GM19438 (cell line): ENCODE results near the gene DZANK1.
"Not testable (repeated sequence)": the region's sequence is repeated elsewhere in the genome, so short reads cannot be mapped to it uniquely, and the experiment has no call there.

Experiments used
- ATAC-seq: cut with Tn5 transposase; IDR thresholded peaks from one replicate; pipeline ENCODE4 v1.9.1; 2021; ENCODE audit warnings: low read depth; ENCODE audit not compliant: unreplicated experiment

The DZANK1 gene

DNA sequence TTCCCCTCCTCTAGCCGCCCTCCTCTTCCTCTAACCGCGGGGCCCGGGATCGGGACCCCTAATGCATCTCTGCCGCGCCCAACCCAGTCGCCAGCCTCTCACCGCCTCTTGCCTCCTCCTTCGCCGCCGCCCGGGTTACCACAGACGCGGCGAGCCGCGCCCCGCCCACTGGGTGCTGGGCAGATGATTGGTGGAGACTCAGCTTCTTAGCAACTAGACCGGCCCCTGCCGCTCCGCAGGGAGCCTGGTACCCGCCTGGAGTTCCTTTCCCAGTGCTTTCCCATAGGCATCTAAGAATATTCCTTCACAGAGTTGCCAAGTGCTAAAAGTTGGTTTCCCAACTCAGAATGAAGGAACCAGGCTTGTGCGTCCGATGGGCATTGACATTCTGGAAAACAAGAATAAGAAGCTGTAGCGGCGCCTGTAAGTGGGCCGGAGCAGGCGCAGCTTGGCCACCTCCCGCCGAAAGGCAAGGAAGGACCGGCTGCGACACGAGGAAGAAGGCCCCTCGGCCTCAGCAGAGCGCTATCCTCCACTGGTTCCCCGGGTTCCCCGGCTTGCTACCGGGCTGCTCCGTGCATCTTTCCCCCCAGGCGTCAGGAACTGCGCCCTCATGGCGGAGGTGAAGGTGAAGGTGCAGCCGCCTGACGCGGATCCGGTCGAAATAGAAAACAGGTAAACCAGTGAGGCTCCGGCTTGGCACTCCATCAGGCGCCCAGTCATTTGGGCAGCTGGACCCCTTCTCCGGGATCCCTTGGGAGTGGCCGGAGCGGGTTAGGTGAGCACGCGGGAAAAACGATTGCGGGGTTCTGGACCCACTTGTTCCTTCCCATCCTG is at the start of gene DZANK1, which contains the start of gene POLR3F:
TSS of gene DZANK1 (minus strand) at position 137 of the 837 bp plus-strand sequence. CDS start 1,672 bp downstream, outside the sequence.
TSS of gene POLR3F (plus strand) at position 497 of the 837 bp plus-strand sequence. CDS start at position 614, 117 bp downstream.
- ATAC-seq = peak; percentile 93

- no peak for ATAC-seq
These were observed 49.1 kb upstream of the DZANK1 start for GRCh38 chr20:18515973-18516372.

DNA sequence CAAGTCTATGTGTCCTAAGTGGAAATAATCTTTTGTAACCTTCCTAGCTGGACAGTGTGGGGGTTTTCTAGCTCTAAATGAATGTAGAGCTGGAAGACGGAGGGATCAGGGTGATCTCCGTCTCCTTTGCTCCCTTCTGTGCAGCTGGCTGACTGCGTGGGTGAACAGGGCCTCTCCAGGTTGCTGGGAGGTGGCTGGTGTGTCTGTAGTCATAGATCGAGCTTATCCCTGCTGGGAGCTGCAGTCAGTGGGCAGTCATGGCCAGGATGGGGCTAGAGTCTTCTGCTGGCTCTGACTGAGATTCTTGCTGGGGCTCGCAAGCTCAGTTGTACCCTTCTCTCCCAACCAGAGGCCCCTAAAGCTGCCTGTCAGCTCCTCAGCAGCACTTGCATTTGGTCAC is 47.3 kb upstream of the DZANK1 start:
- no peak for ATAC-seq

- no peak for ATAC-seq
These were observed 46.4 kb upstream of the DZANK1 start for GRCh38 chr20:18513208-18513607.

- no peak for ATAC-seq
These were observed 44.7 kb upstream of the DZANK1 start for GRCh38 chr20:18511571-18511970.

DNA sequence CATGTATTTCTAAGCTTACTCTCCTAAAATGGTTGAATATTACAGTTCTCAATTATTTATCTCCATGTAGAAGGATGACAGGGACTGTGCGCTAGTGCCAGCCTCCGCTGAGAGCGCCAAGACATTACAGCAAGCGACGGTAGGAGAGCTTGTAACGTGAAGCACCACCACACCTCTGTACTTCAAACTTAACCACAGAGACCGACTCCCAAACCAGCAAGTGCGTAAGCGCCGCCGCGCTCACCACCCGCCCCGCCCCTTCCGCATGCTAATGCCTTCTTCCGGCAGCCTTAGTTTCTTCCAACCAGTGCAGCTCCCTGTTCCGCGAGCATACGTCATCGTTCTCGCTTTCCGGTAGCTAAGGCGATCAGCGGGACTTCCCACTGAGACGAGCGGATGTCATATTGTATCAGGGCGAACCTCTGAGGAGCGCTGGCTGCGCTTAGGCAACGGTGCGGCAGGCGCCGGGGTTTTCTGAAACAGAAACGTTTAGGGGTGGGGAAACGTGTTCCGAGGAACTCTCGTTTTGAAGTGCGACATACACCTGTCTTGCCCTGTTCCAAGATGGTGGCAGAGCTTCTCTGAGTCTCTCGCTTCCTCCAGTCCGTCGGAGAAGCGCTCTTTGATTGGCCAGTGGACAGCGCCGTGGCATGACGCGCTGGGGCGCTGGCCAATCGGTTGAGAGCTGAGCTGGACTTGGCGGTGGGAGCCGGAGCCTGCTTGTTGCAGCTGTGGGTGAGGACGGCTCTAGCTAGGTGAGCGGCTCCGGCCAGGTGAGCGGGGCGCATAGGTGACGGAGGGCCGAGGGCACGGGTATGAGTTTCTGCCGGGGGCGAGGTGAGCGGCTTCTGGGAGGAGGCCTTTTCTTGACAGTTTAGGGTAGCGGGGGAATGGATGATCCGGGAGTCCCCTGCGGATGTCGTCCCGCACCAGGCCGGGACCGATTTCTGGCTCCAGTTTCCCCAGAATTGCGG is 40.7 kb upstream of the DZANK1 start, which contains the start of gene SEC23B:
TSS of gene SEC23B (plus strand) at position 723 of the 974 bp plus-strand sequence. CDS start 2,896 bp downstream, outside the sequence.
- ATAC-seq = peak; percentile 94

DNA sequence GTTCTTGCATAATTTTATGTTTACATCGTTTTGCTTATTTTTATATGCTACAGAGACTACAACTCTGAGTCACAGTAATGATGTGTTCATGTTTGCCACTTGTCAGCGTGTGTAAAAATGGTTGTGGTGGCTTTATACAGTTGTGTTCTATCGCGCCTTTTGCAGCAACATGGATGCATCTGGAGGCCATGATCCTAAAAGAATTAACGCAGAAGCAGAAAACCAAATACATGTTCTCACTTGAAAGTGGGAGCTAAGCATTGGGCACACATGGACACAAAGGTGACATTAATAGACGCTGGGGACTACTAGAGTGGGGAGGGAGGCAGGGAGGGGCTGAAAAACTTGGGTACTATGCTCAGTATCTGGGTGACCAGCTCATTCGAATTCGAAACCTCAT is 39.9 kb upstream of the DZANK1 start:
- peak; percentile 2 for ATAC-seq

GRCh38 chr20:18504479-18505060 is 37.7 kb upstream of the DZANK1 start:
- ATAC-seq = no peak

DNA sequence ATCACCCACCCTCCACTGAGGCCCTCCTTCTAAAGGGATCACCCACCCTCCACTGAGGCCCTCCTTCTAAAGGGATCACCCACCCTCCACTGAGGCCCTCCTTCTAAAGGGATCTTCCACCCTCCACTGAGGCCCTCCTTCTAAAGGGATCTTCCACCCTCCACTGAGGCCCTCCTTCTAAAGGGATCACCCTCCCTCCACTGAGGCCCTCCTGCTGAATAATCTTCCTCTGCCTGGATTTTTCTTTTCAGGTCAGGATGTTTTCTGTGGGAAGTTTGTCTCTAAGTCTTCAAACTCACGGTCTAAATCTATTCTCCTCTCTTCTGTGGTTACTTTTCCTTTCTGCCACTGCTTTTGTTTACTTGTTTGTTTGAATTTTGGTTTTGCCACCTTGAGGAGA is 34.8 kb upstream of the DZANK1 start:
- ATAC-seq = not testable (repeated sequence)

- ATAC-seq = no peak
These were observed 30.8 kb upstream of the DZANK1 start for GRCh38 chr20:18497603-18498002.

DNA sequence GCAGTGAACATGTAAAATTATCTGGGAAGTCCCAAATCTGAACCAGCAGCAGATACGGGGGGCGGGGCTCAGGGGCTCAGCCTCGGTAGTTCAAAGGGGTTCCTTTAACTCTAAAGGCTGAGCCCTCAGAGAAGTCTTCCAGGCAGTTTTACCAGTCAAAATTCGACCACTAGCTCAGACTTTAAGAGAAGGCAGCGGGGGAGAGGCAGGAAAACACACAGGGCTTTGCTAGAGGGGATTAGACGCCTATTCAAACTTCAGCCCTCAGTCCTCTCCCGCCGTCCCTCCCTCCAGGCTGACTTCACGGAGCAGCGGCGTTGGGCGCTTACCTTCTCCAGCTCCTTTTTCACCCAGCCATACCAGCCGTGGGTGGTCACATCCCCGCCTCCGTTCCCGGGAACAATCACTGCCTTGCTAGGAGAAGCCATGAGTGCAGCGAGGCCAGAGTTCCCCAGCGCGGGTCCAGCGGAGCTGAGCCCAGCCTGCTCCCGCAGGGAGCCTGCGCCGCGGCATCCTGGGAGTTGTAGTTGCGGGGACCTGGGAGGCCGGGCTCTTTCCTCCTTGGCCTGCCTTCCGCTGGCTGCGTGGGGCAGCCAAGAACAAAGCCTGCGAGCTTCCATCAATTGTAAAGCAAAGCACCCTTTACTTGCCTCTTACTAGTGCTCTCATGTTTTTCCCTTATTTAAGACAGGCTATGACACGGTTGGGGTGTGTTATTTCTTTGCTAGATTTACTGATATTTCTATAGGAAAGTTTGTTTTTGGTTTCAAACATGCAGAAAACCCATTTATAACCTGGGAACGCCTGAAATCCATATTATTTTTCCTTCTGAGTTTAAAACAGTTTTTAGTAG is 30.1 kb upstream of the DZANK1 start, which contains the start of gene RBBP9:
TSS of gene RBBP9 (minus strand) at position 486 of the 853 bp plus-strand sequence. CDS start at position 428, 58 bp downstream.
- peak; percentile 95 for ATAC-seq

GRCh38 chr20:18496042-18496441 is 29.2 kb upstream of the DZANK1 start:
- no peak for ATAC-seq

- no peak for ATAC-seq
These were observed 21.5 kb upstream of the DZANK1 start for GRCh38 chr20:18488301-18488700.

DNA sequence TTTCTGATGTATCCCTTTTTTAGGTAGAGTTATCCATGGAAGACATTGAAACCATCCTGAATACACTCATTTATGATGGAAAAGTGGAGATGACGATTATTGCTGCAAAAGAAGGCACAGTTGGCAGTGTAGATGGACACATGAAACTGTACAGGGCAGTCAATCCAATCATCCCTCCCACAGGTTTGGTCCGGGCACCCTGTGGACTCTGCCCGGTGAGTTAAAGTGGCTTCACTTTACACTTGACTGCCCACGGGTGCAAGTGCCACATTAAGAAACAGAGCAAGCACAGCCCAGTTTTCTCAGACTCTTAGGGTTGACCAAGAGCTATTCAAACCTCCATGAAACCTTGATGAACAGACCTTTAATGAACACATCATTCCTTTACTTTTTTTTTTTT is 14.8 kb upstream of the DZANK1 start:
- ATAC-seq = no peak

DNA sequence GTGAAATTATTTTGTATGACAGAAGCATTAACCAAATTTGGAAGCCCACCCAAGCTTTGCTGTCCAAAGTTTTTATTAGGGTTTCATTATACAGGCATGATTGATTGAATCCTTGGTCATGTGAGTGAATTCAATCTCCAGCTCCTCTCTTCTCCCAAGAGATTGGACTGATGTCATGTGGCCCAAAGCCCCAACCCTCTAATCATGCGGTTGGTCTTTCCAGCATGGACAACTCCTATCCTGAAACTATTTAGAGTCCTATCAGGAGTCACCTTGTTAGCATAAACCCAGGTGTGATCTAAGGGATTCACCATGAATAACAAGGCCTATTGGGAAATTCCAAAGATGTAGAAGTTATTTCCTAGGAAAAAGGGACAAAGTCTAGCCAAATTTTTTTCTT is 11.0 kb upstream of the DZANK1 start:
- no peak for ATAC-seq

- no peak for ATAC-seq
These were observed 10.4 kb upstream of the DZANK1 start for GRCh38 chr20:18477218-18477617.

DNA sequence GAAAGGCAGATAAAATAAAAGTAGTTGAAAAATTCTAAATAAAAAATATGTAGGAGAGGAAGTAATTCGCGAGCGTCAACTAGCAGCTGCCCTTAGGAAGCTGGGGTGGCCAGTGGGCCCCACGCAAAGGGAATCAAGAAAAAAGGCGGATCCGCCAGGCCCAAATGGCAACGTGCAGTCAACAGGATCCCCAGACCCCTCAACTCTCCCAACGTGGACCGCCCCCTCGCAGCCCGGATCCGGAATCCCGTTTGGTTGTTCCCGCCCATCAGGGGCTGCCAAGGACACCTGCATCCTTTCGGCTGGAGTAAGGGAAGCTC is 296 bp downstream of the DZANK1 start:
- peak; percentile 11 for ATAC-seq

GRCh38 chr20:18465536-18466200 is 1.2 kb downstream of the DZANK1 start:
- peak; percentile 30 for ATAC-seq

DNA sequence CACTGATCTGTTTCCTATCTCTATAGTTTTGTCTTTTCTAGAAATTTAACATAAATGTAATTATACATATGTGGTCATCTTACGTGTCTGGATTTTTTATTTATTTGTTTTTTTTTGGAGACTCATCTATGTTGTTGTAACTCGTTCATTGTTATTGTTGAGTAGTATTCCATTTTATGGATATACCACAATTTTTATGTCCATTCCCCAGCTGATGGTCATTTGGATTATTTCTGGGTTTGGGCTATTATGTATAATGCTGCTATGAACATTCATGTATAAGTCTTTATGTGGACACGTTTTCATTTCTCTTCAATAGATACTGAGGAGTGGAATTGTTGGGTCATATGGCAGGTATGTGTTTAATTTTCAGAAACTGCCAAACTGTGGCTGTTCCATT is 10.2 kb downstream of the DZANK1 start:
- no peak for ATAC-seq
